Measurements from ENCODE around the gene ZC3H8.

ZC3H8 gene

GRCh38 chr2:112164876-112165275, 90.0 kb downstream of the ZC3H8 start:
- Histone ChIP-seq H3K36me3 (ENCODE audit: control insufficient read depth, insufficient read depth, low read length) (no peaks in the 10 kb centered on the region), H3K27ac (ENCODE audit: low read depth, low read length, severe bottlenecking) (no peak overlapping the region), H3K4me1 (ENCODE audit: control insufficient read depth, insufficient read depth, low read length, poor library complexity, severe bottlenecking) (no peaks in the 10 kb centered on the region), H3K9me3 (ENCODE audit: control insufficient read depth, low read length) (no peaks in the 10 kb centered on the region), H3K4me3 (ENCODE audit: extremely low read depth, insufficient read depth, low read length, poor library complexity, severe bottlenecking) (no peak overlapping the region)
- WGBS, 2 experiments (ENCODE audit: insufficient coverage in 2 of 2), result 99 to 100% methylated on average over 8 to 11 of the region's 11 CpGs

- H3K36me3 ChIP-seq (ENCODE audit: control insufficient read depth, insufficient read depth, low read length), result no peaks in the 10 kb centered on the region
- H3K27ac ChIP-seq (ENCODE audit: low read depth, low read length, severe bottlenecking), result no peak overlapping the region
- H3K4me3 ChIP-seq (ENCODE audit: extremely low read depth, insufficient read depth, low read length, poor library complexity, severe bottlenecking), result no peak overlapping the region
- H3K9me3 ChIP-seq (ENCODE audit: control insufficient read depth, low read length), result no peaks in the 10 kb centered on the region
- WGBS, 2 experiments (ENCODE audit: insufficient coverage in 2 of 2), result 81 to 83% methylated on average over 9 of the region's 9 CpGs
- no peaks in the 10 kb centered on the region for H3K4me1 ChIP-seq (ENCODE audit: control insufficient read depth, insufficient read depth, low read length, poor library complexity, severe bottlenecking)
These were observed 91.3 kb downstream of the ZC3H8 start for GRCh38 chr2:112163541-112163981.

- H3K4me3 ChIP-seq (ENCODE audit: extremely low read depth, insufficient read depth, low read length, poor library complexity, severe bottlenecking), result no peak overlapping the region
- no peaks in the 10 kb centered on the region for H3K4me1 ChIP-seq (ENCODE audit: control insufficient read depth, insufficient read depth, low read length, poor library complexity, severe bottlenecking)
- WGBS, 2 experiments (ENCODE audit: insufficient coverage in 2 of 2), result 92 to 98% methylated on average over 10 to 11 of the region's 11 CpGs
- no peaks in the 10 kb centered on the region for H3K36me3 ChIP-seq (ENCODE audit: control insufficient read depth, insufficient read depth, low read length)
- no peak overlapping the region for H3K27ac ChIP-seq (ENCODE audit: low read depth, low read length, severe bottlenecking)
- H3K9me3 ChIP-seq (ENCODE audit: control insufficient read depth, low read length), result no peaks in the 10 kb centered on the region
These were observed 91.9 kb downstream of the ZC3H8 start for GRCh38 chr2:112162956-112163355.

- H3K4me1 ChIP-seq (ENCODE audit: control insufficient read depth, insufficient read depth, low read length, poor library complexity, severe bottlenecking), result no peaks in the 10 kb centered on the region
- whole genome bisulfite sequencing, 2 experiments (ENCODE audit: insufficient coverage in 2 of 2), result 92 to 100% methylated on average over 4 of the region's 6 CpGs
- no peaks in the 10 kb centered on the region for H3K9me3 ChIP-seq (ENCODE audit: control insufficient read depth, low read length)
- H3K4me3 ChIP-seq (ENCODE audit: extremely low read depth, insufficient read depth, low read length, poor library complexity, severe bottlenecking), result no peak overlapping the region
- no peak overlapping the region for H3K27ac ChIP-seq (ENCODE audit: low read depth, low read length, severe bottlenecking)
- H3K36me3 ChIP-seq (ENCODE audit: control insufficient read depth, insufficient read depth, low read length), result no peaks in the 10 kb centered on the region
These were observed 92.5 kb downstream of the ZC3H8 start for GRCh38 chr2:112162341-112162740.
